Smooth muscle cell (in vitro differentiated cells): ENCODE data around the gene TANC1. TPM values are rescaled to one million over a fixed set of nuclear protein-coding genes. Genes with fewer than 3 reads are reported as not detected.

ENCODE experiments used
- DNase-seq: peaks from one replicate; lab custom pipeline; 2025; ENCODE audit not compliant: unreplicated experiment; lab: John Stamatoyannopoulos, UW
- H2AFZ ChIP-seq: fragments of 200-600 bp; sonication (generic); 2 replicates; pipeline ENCODE4 v1.6.0; 2016; ENCODE audit warnings: antibody characterized with exemption, low read depth, mild to moderate bottlenecking
- H3F3A ChIP-seq: fragments of 200-600 bp; sonication (generic); 2 replicates; pipeline ENCODE4 v1.6.0; 2017; ENCODE audit warnings: antibody characterized with exemption, low read depth
- H3K27ac ChIP-seq: fragments of 200-600 bp; sonication (generic); 2 replicates; pipeline ENCODE4 v1.5.1; 2016; ENCODE audit warnings: low read depth, mild to moderate bottlenecking
- H3K27me3 ChIP-seq: fragments of 200-600 bp; sonication (generic); 2 replicates; pipeline ENCODE4 v1.6.1; 2016; ENCODE audit warnings: low read depth, mild to moderate bottlenecking
- H3K36me3 ChIP-seq: fragments of 200-600 bp; sonication (generic); 2 replicates; pipeline ENCODE4 v1.5.1; 2016; ENCODE audit warnings: low read depth
- H3K4me1 ChIP-seq: fragments of 200-600 bp; sonication (generic); 2 replicates; pipeline ENCODE4 v1.5.1; 2016; ENCODE audit warnings: low read depth
- H3K4me2 ChIP-seq: fragments of 200-600 bp; sonication (generic); 2 replicates; pipeline ENCODE4 v1.6.0; 2016; ENCODE audit warnings: mild to moderate bottlenecking
- H3K4me3 ChIP-seq: fragments of 200-600 bp; sonication (generic); 2 replicates; pipeline ENCODE4 v1.5.1; 2016; ENCODE audit warnings: mild to moderate bottlenecking
- H3K79me2 ChIP-seq: fragments of 200-600 bp; sonication (generic); 2 replicates; pipeline ENCODE4 v1.6.0; 2016; ENCODE audit warnings: low read depth, mild to moderate bottlenecking
- H3K9ac ChIP-seq: fragments of 200-600 bp; sonication (generic); 2 replicates; pipeline ENCODE4 v1.6.0; 2016; ENCODE audit warnings: low read depth
- H3K9me3 ChIP-seq: fragments of 200-600 bp; sonication (generic); replicated peaks from 2 replicates; pipeline ENCODE4 v1.5.1; 2016; ENCODE audit warnings: low read depth
- H4K20me1 ChIP-seq: fragments of 200-600 bp; sonication (generic); 2 replicates; pipeline ENCODE4 v1.6.0; 2016; ENCODE audit warnings: low read depth
- CTCF ChIP-seq: fragments of 200-600 bp; sonication (generic); IDR thresholded peaks from 2 replicates; pipeline ENCODE4 v1.5.1; 2017; ENCODE audit warnings: borderline replicate concordance, mild to moderate bottlenecking, antibody characterized with exemption; ENCODE audit not compliant: insufficient read depth, poor library complexity, severe bottlenecking
- WGBS: methylation state at CpG from one replicate; pipeline ENCODE4 v1.1.7; 2016; ENCODE audit warnings: low lambda C conversion rate; 5-methylcytosine and 5-hydroxymethylcytosine counted together
- polyA plus RNA-seq: library from polyadenylated mRNA; unstranded; fragments of >200 nt; fragmentation: Nextera tagmentation; extraction: Ambion mirVana; gene quantifications from 2 replicates; pipeline ENCODE4 v1.2.1, GENCODE V29; 2016
- total RNA-seq: library from RNA; depleted of rRNA; stranded (reverse); fragments of >200 nt; gene quantifications from 2 replicates; pipeline ENCODE4 v1.2.3, GENCODE V29; 2014

Gene TANC1
- total and polyA plus RNA-seq, 2 experiments from 2014 or later, result 9.1 to 30.8 TPM

GRCh38 chr2:159045545-159046454 is 77.4 kb downstream of the TANC1 start:
- Histone ChIP-seq H3K9me3 (no peaks in the 10 kb centered on the region), H3F3A (no peaks in the 10 kb centered on the region), H2AFZ (no peak overlapping the region), H4K20me1 (peaks cover 88% of the 10 kb centered on the region), H3K4me3 (no peak overlapping the region), H3K27me3 (no peaks in the 10 kb centered on the region), H3K4me1 (no peaks in the 10 kb centered on the region), H3K79me2 (peaks cover 26% of the 10 kb centered on the region), H3K4me2 (no peak overlapping the region), H3K36me3 (no peaks in the 10 kb centered on the region), H3K27ac (peak overlapping the region; percentile 8), H3K9ac (no peak overlapping the region)
- WGBS, result 73% methylated on average over 11 of the region's 11 CpGs
- DNase-seq, result no peak
- TF ChIP-seq CTCF, result no peak

GRCh38 chr2:159046966-159047365 is 78.5 kb downstream of the TANC1 start:
- Histone ChIP-seq H3K4me3 (no peak overlapping the region), H3K9ac (no peak overlapping the region), H3K4me1 (no peaks in the 10 kb centered on the region), H3K79me2 (peaks cover 19% of the 10 kb centered on the region), H3K36me3 (no peaks in the 10 kb centered on the region), H3K27ac (no peak overlapping the region), H4K20me1 (peaks cover 89% of the 10 kb centered on the region), H2AFZ (no peak overlapping the region), H3K27me3 (no peaks in the 10 kb centered on the region), H3F3A (no peaks in the 10 kb centered on the region), H3K9me3 (no peaks in the 10 kb centered on the region), H3K4me2 (no peak overlapping the region)
- 61% methylated on average over 1 of the region's 1 CpG for WGBS
- no peak for DNase-seq
- TF ChIP-seq CTCF, result no peak

- Histone ChIP-seq H3K4me2 (no peak overlapping the region), H3K9ac (no peak overlapping the region), H3K27me3 (no peaks in the 10 kb centered on the region), H2AFZ (no peak overlapping the region), H4K20me1 (peaks cover 88% of the 10 kb centered on the region), H3K79me2 (peaks cover 16% of the 10 kb centered on the region), H3K4me3 (no peak overlapping the region), H3F3A (no peaks in the 10 kb centered on the region), H3K36me3 (no peaks in the 10 kb centered on the region), H3K9me3 (no peaks in the 10 kb centered on the region), H3K4me1 (peaks cover 9% of the 10 kb centered on the region), H3K27ac (no peak overlapping the region)
- WGBS, result 97% methylated on average over 1 of the region's 1 CpG
- no peak for TF ChIP-seq CTCF
- DNase-seq, result no peak
These were observed 82.0 kb downstream of the TANC1 start for GRCh38 chr2:159050426-159050825.
